ENCODE results near the gene RANBP1.

- TF ChIP-seq CTCF (conservative IDR thresholded peaks at IDR 0.05) (no peak; the same call in 1 of the 2 replicates), ZFX (IDR thresholded peaks at IDR 0.05) (no peak)
Measured at GRCh38 chr22:20154602-20155187, 38.8 kb downstream of the RANBP1 start.

All from C4-2B (cell line).